RWPE2 (cell line): ENCODE measurements around the gene FMNL3.
A peak's percentile ranks its signal among the peaks of the same experiment; 100 is the strongest.
"Not testable (repeated sequence)": the region's sequence is repeated elsewhere in the genome, so short reads cannot be mapped to it uniquely, and the experiment has no call there.

Experiments
- ATAC-seq: fragments of 200-7000 bp; cut with Tn5 transposase; 3 replicates; pipeline ENCODE4 v1.9.1; 2021; ENCODE audit warnings: low read depth
- DNase-seq: peaks from one replicate; pipeline ENCODE4 v3.0.0-alpha.2; 2020; ENCODE audit warnings: low spot score
- H3K27ac ChIP-seq: fragments of 450-650 bp; 2 replicates; pipeline ENCODE4 v1.5.1; 2017; ENCODE audit warnings: mild to moderate bottlenecking; ENCODE audit not compliant: poor library complexity, severe bottlenecking
- H3K27me3 ChIP-seq: fragments of 250-450 bp; sonication (Bioruptor Pico); 2 replicates; pipeline ENCODE4 v1.5.1; 2021; ENCODE audit warnings: mild to moderate bottlenecking, moderate library complexity; ENCODE audit not compliant: insufficient read depth, poor library complexity, severe bottlenecking
- H3K36me3 ChIP-seq: fragments of 250-450 bp; sonication (Bioruptor Pico); 2 replicates; pipeline ENCODE4 v1.5.1; 2020; ENCODE audit warnings: low read depth, mild to moderate bottlenecking, moderate library complexity
- H3K4me1 ChIP-seq: fragments of 250-450 bp; sonication (Bioruptor Pico); 2 replicates; pipeline ENCODE4 v1.5.1; 2021; ENCODE audit warnings: mild to moderate bottlenecking, moderate library complexity; ENCODE audit not compliant: insufficient read depth, poor library complexity, severe bottlenecking
- H3K4me3 ChIP-seq: fragments of 250-450 bp; sonication (Bioruptor Pico); 2 replicates; pipeline ENCODE4 v1.5.1; 2021; ENCODE audit warnings: mild to moderate bottlenecking, moderate library complexity; ENCODE audit not compliant: severe bottlenecking
- H3K9me3 ChIP-seq: fragments of 250-450 bp; sonication (Bioruptor Pico); 2 replicates; pipeline ENCODE4 v1.5.1; 2021; ENCODE audit warnings: mild to moderate bottlenecking, moderate library complexity; ENCODE audit not compliant: severe bottlenecking
- TF ChIP-seq, protein P1 (sequence below): fragments of 450-650 bp; IDR thresholded peaks from one replicate; pipeline ENCODE4 v1.5.1; 2017; ENCODE audit warnings: mild to moderate bottlenecking, moderate library complexity; ENCODE audit not compliant: poor library complexity, severe bottlenecking

FMNL3 gene

DNA sequence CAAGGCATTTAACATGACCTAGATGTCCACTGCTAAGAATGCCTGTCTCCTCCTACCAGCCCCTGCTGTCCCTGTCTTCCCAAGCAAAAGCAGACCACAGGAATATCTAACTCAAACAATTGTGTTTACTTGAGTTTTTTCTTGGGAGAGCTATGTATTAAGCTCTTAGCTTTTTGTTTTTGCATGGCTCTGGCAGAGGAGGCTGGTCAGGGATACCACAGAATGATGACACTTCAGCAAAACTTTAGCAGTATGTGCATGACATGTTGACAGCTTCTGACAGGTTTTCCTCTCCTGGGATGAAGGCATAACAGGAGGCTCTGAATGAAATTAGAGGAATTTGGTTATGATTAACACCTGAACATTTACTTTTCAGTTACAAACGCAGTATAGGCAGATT lies 41.1 kb upstream of the FMNL3 start:
- TF ChIP-seq, protein P1, sequence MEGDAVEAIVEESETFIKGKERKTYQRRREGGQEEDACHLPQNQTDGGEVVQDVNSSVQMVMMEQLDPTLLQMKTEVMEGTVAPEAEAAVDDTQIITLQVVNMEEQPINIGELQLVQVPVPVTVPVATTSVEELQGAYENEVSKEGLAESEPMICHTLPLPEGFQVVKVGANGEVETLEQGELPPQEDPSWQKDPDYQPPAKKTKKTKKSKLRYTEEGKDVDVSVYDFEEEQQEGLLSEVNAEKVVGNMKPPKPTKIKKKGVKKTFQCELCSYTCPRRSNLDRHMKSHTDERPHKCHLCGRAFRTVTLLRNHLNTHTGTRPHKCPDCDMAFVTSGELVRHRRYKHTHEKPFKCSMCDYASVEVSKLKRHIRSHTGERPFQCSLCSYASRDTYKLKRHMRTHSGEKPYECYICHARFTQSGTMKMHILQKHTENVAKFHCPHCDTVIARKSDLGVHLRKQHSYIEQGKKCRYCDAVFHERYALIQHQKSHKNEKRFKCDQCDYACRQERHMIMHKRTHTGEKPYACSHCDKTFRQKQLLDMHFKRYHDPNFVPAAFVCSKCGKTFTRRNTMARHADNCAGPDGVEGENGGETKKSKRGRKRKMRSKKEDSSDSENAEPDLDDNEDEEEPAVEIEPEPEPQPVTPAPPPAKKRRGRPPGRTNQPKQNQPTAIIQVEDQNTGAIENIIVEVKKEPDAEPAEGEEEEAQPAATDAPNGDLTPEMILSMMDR = no peak
- no peaks in the 10 kb centered on the region for H3K27me3 ChIP-seq
- ATAC-seq (no peak), DNase-seq (no peak)
- H3K36me3 ChIP-seq = peaks cover 82% of the 10 kb centered on the region
- no peaks in the 10 kb centered on the region for H3K9me3 ChIP-seq
- H3K4me3 ChIP-seq = no peak overlapping the region
- no peak overlapping the region for H3K27ac ChIP-seq
- H3K4me1 ChIP-seq = peaks cover 39% of the 10 kb centered on the region

DNA sequence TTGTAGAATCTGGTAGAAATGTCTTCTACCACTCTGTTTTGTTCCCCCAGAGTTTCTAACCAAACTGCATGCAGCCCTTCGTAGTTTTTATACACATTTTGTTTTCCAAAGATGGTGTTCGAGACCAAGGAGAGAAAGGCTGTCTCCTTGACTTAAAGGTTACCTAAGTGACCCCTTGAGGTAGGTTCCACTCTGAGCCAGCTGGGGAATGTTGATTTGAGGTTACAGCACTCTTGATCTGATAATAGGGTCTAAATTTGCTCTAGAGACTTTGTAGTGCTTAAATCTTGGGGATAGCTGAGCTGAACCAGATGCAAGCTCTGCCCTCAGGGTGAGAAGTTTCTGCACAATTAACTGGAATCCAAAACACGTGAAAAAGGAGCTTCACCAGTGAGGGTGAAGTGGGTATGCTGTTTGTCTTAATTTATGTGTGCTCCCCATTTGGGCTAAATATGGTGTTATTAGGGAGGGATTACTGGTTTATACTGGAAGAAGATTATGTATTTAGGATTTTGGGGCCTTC lies 37.2 kb upstream of the FMNL3 start:
- H3K4me1 ChIP-seq = peaks cover 20% of the 10 kb centered on the region
- H3K9me3 ChIP-seq = no peaks in the 10 kb centered on the region
- no peaks in the 10 kb centered on the region for H3K27me3 ChIP-seq
- TF ChIP-seq, protein P1 = no peak
- H3K4me3 ChIP-seq = no peak overlapping the region
- H3K36me3 ChIP-seq = peaks cover 61% of the 10 kb centered on the region
- DNase-seq = no peak
- no peak overlapping the region for H3K27ac ChIP-seq
- ATAC-seq = no peak

DNA sequence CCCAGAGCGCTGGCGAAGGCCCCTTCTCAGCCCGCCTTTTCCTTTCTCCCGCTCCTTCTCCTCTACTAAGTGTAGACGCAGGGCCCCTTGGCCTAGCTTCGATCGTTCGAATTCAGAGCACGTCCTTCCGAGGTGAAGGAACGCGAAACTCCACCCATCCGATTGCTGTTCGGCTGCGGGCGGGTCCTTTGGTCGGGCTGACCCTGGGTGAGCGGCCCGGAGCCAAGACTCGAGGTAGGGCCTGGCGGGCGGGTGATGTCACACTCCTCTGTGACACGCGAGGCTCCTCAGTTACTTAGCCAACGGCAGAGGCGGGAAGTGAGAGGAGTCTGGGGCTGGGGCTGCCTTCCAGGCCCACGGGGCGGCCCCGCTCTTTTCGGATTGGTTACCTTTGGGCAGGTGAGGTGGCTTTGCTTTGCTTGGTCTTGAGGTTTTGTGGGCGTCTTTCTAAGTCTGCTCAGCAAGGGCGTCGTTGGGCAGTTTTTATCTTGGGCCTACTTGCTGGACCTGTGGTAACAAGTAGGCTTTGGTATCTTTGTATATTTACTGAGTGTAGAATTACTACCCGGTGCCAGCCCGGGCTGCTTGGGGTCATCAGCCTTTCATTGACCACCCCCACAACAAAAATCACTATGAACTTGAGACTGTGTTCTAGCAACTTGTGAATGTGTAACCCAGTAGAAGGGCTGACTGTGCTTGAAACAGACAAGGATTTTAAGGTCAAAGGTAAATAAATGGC lies 34.8 kb upstream of the FMNL3 start:
- DNase-seq (peak; percentile 90), ATAC-seq (peak; percentile 66)

GRCh38 chr12:49740930-49741881 lies 34.0 kb upstream of the FMNL3 start, which contains the start of gene TMBIM6:
Gene TMBIM6, plus strand, starts transcription at chr12:49741557. Its CDS starts 10,937 bp downstream, at chr12:49752494.
- TF ChIP-seq, protein P1 = peak; percentile 98
- no peaks in the 10 kb centered on the region for H3K9me3 ChIP-seq
- peaks cover 31% of the 10 kb centered on the region for H3K36me3 ChIP-seq
- H3K4me3 ChIP-seq = peak within 1 kb of the TSS; percentile 55
- H3K27ac ChIP-seq = peak within 1 kb of the TSS; percentile 89
- peak; percentile 100 for DNase-seq
- no peaks in the 10 kb centered on the region for H3K27me3 ChIP-seq
- H3K4me1 ChIP-seq = peaks cover 8% of the 10 kb centered on the region
- ATAC-seq = peak; percentile 97

More for the DNA sequence above, 34.8 kb upstream of the FMNL3 start:
- peak overlapping the region; percentile 89 for H3K27ac ChIP-seq
- peaks cover 8% of the 10 kb centered on the region for H3K4me1 ChIP-seq
- no peaks in the 10 kb centered on the region for H3K9me3 ChIP-seq
- H3K36me3 ChIP-seq = peaks cover 40% of the 10 kb centered on the region
- peak overlapping the region; percentile 55 for H3K4me3 ChIP-seq
- TF ChIP-seq, protein P1 = no peak
- no peaks in the 10 kb centered on the region for H3K27me3 ChIP-seq

DNA sequence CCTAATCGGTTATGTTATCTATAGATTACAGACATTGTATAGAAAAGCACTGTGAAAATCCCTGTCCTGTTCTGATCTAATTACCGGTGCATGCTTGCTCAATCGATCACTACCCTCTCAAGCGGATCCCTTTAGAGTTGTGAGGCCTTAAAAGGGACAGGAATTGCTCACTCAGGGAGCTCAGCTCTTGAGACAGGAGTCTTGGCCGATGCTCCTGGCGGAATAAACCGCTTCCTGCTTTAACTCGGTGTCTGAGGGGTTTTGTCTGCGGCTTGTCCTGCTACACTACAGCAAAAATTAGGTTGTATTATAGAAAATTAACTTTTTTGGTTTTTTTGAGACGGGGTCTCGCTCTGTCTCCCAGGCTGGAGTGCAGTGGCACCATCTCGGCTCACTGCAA lies 33.1 kb upstream of the FMNL3 start:
- not testable (repeated sequence) for DNase-seq, H3K4me3 ChIP-seq, H3K27me3 ChIP-seq, ATAC-seq, H3K27ac ChIP-seq, H3K9me3 ChIP-seq, H3K4me1 ChIP-seq
- H3K36me3 ChIP-seq = peaks cover 30% of the 10 kb centered on the region

DNA sequence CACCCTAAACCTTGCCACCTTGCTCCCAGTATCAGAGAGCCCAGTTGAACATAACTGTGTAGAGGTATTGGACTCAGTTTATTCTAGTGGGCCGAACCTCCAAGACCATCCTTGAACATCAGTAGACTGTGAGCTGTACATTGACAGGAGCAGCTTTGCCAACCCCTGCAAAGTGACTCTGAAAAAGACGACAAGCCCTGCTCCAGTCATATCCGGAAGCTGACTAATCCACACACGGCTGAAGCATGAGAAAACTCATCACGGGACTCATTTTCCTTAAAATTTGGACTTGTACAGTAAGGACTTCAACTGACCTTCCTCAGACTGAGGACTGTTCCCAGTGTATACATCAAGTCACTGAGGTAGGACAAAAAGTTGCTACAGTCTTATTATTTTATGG lies 31.5 kb upstream of the FMNL3 start:
- peaks cover 15% of the 10 kb centered on the region for H3K36me3 ChIP-seq
- peak overlapping the region; percentile 44 for H3K27ac ChIP-seq
- not testable (repeated sequence) for DNase-seq, ATAC-seq, H3K4me3 ChIP-seq, H3K9me3 ChIP-seq, H3K27me3 ChIP-seq, H3K4me1 ChIP-seq

DNA sequence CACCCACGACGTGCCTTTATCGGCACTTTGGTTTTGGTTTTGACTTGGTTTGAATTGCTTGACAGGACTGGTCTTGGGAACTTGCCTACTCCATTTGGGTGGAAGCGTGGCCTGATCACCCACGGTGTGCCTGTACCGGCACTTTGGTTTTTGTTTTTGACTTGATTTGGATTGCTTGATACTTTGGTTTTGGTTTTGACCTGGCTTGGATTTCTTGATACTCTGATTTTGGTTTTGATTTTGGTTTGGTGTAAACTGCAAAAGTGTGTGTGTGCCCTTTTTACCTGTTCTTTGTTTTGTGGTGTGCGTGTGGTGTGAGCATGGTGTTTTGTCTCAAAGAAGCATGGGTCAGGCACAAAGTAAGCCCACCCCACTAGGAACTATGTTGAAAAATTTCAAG lies 27.7 kb upstream of the FMNL3 start:
- not testable (repeated sequence) for H3K36me3 ChIP-seq, H3K4me3 ChIP-seq, H3K27me3 ChIP-seq, DNase-seq, ATAC-seq, H3K9me3 ChIP-seq, H3K27ac ChIP-seq, H3K4me1 ChIP-seq
